AG04450 (cell line): Measurements from ENCODE around the gene MAP4K2. TPM values are rescaled to one million over a fixed set of nuclear protein-coding genes. Genes with fewer than 3 reads are reported as not detected.

ENCODE experiments used
- CTCF ChIA-PET: fragments of 300-600, 350-600 bp; formaldehyde crosslinking; extraction: SDS; loops from one replicate; lab custom pipeline; 2022; ENCODE audit warnings: antibody characterized with exemption, inconsistent platforms; lab: Charles Lee
- POLR2A ChIA-PET: fragments of 350-600 bp; formaldehyde crosslinking; extraction: SDS; loops from one replicate; lab custom pipeline; 2021; ENCODE audit warnings: antibody characterized with exemption, inconsistent platforms; lab: Yijun Ruan, JAX
- DNase-seq: peaks from one replicate; pipeline ENCODE4 v3.0.0-alpha.2; 2011; ENCODE audit warnings: low read depth, low spot score
- H3K27ac ChIP-seq: one replicate; pipeline ENCODE4 v1.5.1; 2012; ENCODE audit warnings: low read depth, low read length, control low read depth
- H3K27me3 ChIP-seq: one replicate; pipeline ENCODE4 v1.6.0; 2012; ENCODE audit warnings: low read length; ENCODE audit not compliant: control insufficient read depth, insufficient read depth
- H3K4me3 ChIP-seq: 2 replicates; pipeline ENCODE4 v1.5.1; 2011; ENCODE audit warnings: mild to moderate bottlenecking, low read depth, low read length, control low read depth
- H3K9me3 ChIP-seq: 2 replicates; pipeline ENCODE4 v1.5.1; 2012; ENCODE audit warnings: low read length; ENCODE audit not compliant: control insufficient read depth, insufficient read depth
- polyA plus RNA-seq: library from polyadenylated mRNA; depleted of rRNA; stranded (reverse); fragments of >200 nt; gene quantifications from 2 replicates; pipeline ENCODE4 v1.2.3, GENCODE V29; 2011
- TF ChIP-seq, protein P1 (sequence below): IDR thresholded peaks from 2 replicates; pipeline ENCODE4 v1.5.1; 2011; ENCODE audit warnings: low read depth, low read length, control low read depth, inconsistent platforms

The MAP4K2 gene
- polyA plus RNA-seq, 1 experiment: 9.9 TPM

DNA sequence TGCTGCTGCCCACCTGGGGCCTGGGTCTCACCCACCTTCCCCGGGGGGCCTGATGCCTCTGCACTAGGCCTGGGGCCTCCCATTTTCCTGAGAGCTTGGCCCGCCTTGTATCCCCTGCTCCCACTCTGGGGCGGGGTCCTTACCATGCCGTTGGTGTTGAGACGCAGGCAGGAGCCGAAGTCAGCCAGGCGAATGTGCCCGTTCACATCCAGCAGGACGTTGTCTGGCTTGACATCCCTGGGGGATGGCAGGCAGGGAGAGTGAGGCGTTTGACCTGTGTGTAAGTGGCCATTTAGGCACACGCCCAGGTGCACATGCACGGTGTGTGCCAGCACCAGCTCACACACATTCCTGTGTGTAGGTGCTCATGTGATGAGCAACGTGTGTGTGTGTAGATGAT lies 36.3 kb upstream of the MAP4K2 start:
- ChIA-PET CTCF (no interaction called here), POLR2A (no interaction called here)
- TF ChIP-seq, protein P1, sequence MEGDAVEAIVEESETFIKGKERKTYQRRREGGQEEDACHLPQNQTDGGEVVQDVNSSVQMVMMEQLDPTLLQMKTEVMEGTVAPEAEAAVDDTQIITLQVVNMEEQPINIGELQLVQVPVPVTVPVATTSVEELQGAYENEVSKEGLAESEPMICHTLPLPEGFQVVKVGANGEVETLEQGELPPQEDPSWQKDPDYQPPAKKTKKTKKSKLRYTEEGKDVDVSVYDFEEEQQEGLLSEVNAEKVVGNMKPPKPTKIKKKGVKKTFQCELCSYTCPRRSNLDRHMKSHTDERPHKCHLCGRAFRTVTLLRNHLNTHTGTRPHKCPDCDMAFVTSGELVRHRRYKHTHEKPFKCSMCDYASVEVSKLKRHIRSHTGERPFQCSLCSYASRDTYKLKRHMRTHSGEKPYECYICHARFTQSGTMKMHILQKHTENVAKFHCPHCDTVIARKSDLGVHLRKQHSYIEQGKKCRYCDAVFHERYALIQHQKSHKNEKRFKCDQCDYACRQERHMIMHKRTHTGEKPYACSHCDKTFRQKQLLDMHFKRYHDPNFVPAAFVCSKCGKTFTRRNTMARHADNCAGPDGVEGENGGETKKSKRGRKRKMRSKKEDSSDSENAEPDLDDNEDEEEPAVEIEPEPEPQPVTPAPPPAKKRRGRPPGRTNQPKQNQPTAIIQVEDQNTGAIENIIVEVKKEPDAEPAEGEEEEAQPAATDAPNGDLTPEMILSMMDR: no peak
- DNase-seq: no peak
- Histone ChIP-seq H3K9me3 (no peaks in the 10 kb centered on the region; the same call in 1 of the 2 replicates), H3K27ac (no peak overlapping the region), H3K27me3 (no peaks in the 10 kb centered on the region), H3K4me3 (no peak overlapping the region)

DNA sequence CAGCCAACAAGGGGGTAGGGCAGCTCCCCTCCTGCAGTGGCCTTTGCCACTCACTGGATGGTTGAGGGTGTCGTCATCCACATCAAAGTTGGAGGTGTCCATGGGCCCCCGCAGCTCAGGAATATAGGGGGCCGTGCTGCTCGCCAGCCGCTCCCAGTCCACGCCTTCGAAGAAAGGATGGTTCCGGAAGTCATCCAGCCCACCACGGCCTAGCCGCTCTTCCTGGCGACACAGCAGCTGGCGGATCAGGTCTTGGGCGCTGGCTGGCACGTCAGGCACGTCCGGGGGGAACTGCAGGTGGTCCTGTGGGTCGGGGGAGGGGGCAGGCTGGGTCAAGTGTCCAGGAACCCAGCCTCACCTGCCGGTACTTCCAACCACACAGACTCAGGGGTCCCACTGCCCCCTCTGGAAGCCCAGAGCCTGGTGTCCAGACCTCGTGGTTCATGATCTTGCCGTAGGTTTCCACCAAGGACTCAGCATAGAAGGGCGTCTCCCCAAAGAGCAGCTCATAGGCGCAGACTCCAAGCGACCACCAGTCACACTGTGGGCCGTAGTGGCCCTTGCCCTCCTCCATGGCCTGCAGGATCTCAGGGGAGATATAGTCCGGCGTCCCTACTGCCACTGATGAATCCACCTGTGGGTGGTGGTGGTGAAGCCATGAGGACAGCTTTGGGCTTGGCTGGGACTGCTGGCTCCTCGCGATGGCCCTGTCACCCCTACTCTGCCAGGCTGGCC lies 35.8 kb upstream of the MAP4K2 start:
- TF ChIP-seq, protein P1: no peak
- DNase-seq: no peak
- H3K27ac ChIP-seq: no peak overlapping the region

DNA sequence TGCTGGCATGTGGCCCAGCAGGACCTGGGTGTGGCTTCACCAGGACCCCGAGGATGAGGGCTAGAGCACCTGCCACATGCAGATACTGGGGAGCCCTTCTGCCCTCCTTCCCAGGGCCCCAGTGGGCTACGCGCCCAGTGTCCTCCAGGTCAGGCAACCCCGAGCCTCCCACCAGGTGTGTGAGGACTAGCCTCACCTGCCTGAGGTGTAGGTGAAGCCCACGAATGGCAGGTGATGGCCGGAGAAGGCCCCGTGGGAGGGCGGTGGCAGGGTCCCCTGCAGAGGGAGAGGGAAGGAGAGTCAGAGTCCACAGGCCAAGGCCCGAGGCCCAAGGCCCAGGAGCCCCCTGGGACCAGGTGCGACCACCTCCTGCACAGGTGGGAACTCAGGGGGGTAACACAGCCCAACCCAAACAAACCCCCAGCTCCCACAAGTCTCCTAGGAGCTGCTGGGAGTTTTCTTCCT lies 34.9 kb upstream of the MAP4K2 start:
- no peak overlapping the region for H3K27ac ChIP-seq
- no peaks in the 10 kb centered on the region for H3K27me3 ChIP-seq
- H3K9me3 ChIP-seq: no peaks in the 10 kb centered on the region; the same call in 1 of the 2 replicates
- ChIA-PET CTCF (interaction anchor here (0.6 kb wide), 1 partner anchor 49 kb away, joined by 3 read pairs; no protein-coding TSS in a partner anchor), POLR2A (no interaction called here)
- no peak overlapping the region for H3K4me3 ChIP-seq
- TF ChIP-seq, protein P1: no peak
- no peak for DNase-seq

More for the DNA sequence above, 35.8 kb upstream of the MAP4K2 start:
- POLR2A ChIA-PET: interaction anchor here (0.6 kb wide), 1 partner anchor 9 kb away, joined by 4 read pairs; no protein-coding TSS in a partner anchor
- CTCF ChIA-PET: no interaction called here
- Histone ChIP-seq H3K9me3 (no peaks in the 10 kb centered on the region; the same call in 1 of the 2 replicates), H3K4me3 (no peak overlapping the region), H3K27me3 (no peaks in the 10 kb centered on the region)

DNA sequence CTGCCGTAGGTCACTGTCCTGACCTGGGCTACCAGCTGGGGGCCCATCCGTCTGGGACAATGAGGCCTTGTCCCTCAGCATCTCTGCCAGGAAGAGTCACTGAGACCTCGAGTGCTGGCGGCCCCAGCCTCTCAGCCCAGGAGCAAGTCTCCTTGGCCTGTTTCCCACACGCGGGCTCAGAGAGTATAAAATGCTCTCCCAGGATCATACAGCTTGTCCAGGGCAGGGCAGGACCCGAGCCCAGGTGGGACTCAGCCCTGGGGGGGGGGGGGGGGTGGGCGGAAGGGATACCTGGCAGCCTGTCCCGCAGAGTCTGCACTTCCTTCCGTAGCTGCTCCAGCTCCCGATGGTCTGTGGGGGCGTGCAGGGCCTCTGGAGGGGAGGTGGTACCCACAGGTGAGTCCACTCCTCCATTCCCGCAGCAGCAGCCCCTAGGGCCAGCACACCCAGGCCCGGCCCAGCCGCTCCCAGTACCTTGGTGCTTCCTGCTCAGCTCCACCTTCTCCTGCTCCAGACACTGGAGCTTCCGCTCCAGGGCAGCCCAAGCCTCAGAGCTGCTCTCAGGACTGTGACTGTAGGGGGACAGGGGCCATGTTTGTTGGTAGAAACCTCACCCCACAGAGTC lies 33.5 kb upstream of the MAP4K2 start:
- H3K9me3 ChIP-seq: no peaks in the 10 kb centered on the region; the same call in 1 of the 2 replicates
- POLR2A ChIA-PET: interaction anchor here (1.2 kb wide), 1 partner anchor 23 kb away, joined by 7 read pairs; no protein-coding TSS in a partner anchor
- no peak overlapping the region for H3K27ac ChIP-seq
- CTCF ChIA-PET: interaction anchor here (1.9 kb wide), 1 partner anchor 58 kb away, joined by 6 read pairs; no protein-coding TSS in a partner anchor
- DNase-seq: no peak
- H3K4me3 ChIP-seq: no peak overlapping the region
- H3K27me3 ChIP-seq: peaks cover 2% of the 10 kb centered on the region
- TF ChIP-seq, protein P1: no peak
